ENCODE results near the gene RASSF7. TPM values are rescaled to one million over a fixed set of nuclear protein-coding genes. Genes with fewer than 3 reads are reported as not detected.

Gene RASSF7
- total RNA-seq, 1 donor from 2014 or later: 4.6 TPM

GRCh38 chr11:548700-549603 lies 11.8 kb upstream of the RASSF7 start:
- DNase-seq (no peak), ATAC-seq (no peak)

GRCh38 chr11:550021-550745 lies 10.6 kb upstream of the RASSF7 start:
- intact Hi-C loops (cut with micrococcal nuclease): no loop called here
- ATAC-seq (no peak), DNase-seq (no peak)

More at GRCh38 chr11:548700-549603, 11.8 kb upstream of the RASSF7 start:
- intact Hi-C loops (cut with micrococcal nuclease): no loop called here

- intact Hi-C loops (cut with micrococcal nuclease): no loop called here
- no peak for ATAC-seq
- DNase-seq: no peak
Observed at GRCh38 chr11:550746-551085, 10.1 kb upstream of the RASSF7 start.

- no peak for DNase-seq
- intact Hi-C loops (cut with micrococcal nuclease): no loop called here
- ATAC-seq: no peak
Observed at GRCh38 chr11:551131-551530, 9.6 kb upstream of the RASSF7 start.

GRCh38 chr11:551596-551995 lies 9.2 kb upstream of the RASSF7 start:
- DNase-seq (no peak), ATAC-seq (no peak)
- intact Hi-C loops (cut with micrococcal nuclease): no loop called here

GRCh38 chr11:553083-553987 lies 7.4 kb upstream of the RASSF7 start:
- intact Hi-C loops (cut with micrococcal nuclease): no loop called here
- ATAC-seq (no peak), DNase-seq (no peak)

GRCh38 chr11:553988-554340 lies 6.8 kb upstream of the RASSF7 start:
- intact Hi-C loops (cut with micrococcal nuclease): no loop called here
- no peak for ATAC-seq
- DNase-seq: no peak

- DNase-seq (peak; percentile 72), ATAC-seq (peak; percentile 71)
- intact Hi-C loops (cut with micrococcal nuclease): no loop called here
Observed at GRCh38 chr11:554428-555226, 6.1 kb upstream of the RASSF7 start.

- intact Hi-C loops (cut with micrococcal nuclease): no loop called here
- DNase-seq (no peak), ATAC-seq (no peak)
Observed at GRCh38 chr11:555227-555779, 5.5 kb upstream of the RASSF7 start.

GRCh38 chr11:555780-556661 lies 4.7 kb upstream of the RASSF7 start:
- no peak for DNase-seq
- ATAC-seq: no peak
- intact Hi-C loops (cut with micrococcal nuclease): no loop called here

- ATAC-seq (no peak), DNase-seq (no peak)
- intact Hi-C loops (cut with micrococcal nuclease): no loop called here
Observed at GRCh38 chr11:556662-557256, 4.0 kb upstream of the RASSF7 start.

- ATAC-seq (no peak), DNase-seq (no peak)
- intact Hi-C loops (cut with micrococcal nuclease): no loop called here
Observed at GRCh38 chr11:557328-558132, 3.2 kb upstream of the RASSF7 start.

GRCh38 chr11:558503-558902 lies 2.3 kb upstream of the RASSF7 start:
- no peak for DNase-seq
- intact Hi-C loops (cut with micrococcal nuclease): no loop called here
- ATAC-seq: no peak

- intact Hi-C loops (cut with micrococcal nuclease): no loop called here
- DNase-seq (no peak), ATAC-seq (no peak)
Observed at GRCh38 chr11:559020-559620, 1.6 kb upstream of the RASSF7 start.

GRCh38 chr11:559712-560304 lies 962 bp upstream of the RASSF7 start:
- DNase-seq (no peak), ATAC-seq (no peak)
- intact Hi-C loops (cut with micrococcal nuclease): no loop called here

Data from left ventricle myocardium superior (tissue), 1 donor.